Sigmoid colon (tissue), 4 donors: ENCODE results near the gene CBLIF.

Experiments
- CTCF ChIP-seq, 4 experiments: fragments of 450-650 bp in 3 of 4; fragments of 200-600 bp in 1 of 4; IDR thresholded peaks; one replicate each; pipeline ENCODE4 v1.5.1; 2016 to 2019; ENCODE audit warnings: antibody characterized with exemption in 4 of 4, mild to moderate bottlenecking in 3 of 4, moderate library complexity in 2 of 4
- POLR2A ChIP-seq, 2 donors: fragments of 450-650 bp; IDR thresholded peaks; one replicate each; pipeline ENCODE4 v1.6.1; 2016; ENCODE audit warnings: antibody characterized with exemption in 2 of 2, mild to moderate bottlenecking in 2 of 2, moderate library complexity in 2 of 2
- POLR2AphosphoS5 ChIP-seq, 4 donors: sonication (generic); formaldehyde crosslinking; IDR thresholded peaks; one replicate each; pipeline ENCODE4 v1.6.1; 2017; ENCODE audit warnings: antibody characterized with exemption in 4 of 4

- no peak for TF ChIP-seq CTCF (IDR thresholded peaks at IDR 0.05)
- no peak for TF ChIP-seq POLR2A (IDR thresholded peaks at IDR 0.05)
- no peak for TF ChIP-seq POLR2AphosphoS5 (IDR thresholded peaks at IDR 0.05)
Observed at GRCh38 chr11:59833602-59834001, 11.7 kb downstream of the CBLIF start.
